CD4-positive, alpha-beta T cell treated with Interleukin-1 beta for 1 hour (primary cell): ENCODE results near the gene TRAF7.
A peak's percentile ranks its signal among the peaks of the same experiment; 100 is the strongest.

ENCODE experiments used
- DNase-seq, 2 donors: peaks; one replicate each; pipeline ENCODE4 v3.0.0-alpha.2; 2020 to 2022

Gene TRAF7

DNA sequence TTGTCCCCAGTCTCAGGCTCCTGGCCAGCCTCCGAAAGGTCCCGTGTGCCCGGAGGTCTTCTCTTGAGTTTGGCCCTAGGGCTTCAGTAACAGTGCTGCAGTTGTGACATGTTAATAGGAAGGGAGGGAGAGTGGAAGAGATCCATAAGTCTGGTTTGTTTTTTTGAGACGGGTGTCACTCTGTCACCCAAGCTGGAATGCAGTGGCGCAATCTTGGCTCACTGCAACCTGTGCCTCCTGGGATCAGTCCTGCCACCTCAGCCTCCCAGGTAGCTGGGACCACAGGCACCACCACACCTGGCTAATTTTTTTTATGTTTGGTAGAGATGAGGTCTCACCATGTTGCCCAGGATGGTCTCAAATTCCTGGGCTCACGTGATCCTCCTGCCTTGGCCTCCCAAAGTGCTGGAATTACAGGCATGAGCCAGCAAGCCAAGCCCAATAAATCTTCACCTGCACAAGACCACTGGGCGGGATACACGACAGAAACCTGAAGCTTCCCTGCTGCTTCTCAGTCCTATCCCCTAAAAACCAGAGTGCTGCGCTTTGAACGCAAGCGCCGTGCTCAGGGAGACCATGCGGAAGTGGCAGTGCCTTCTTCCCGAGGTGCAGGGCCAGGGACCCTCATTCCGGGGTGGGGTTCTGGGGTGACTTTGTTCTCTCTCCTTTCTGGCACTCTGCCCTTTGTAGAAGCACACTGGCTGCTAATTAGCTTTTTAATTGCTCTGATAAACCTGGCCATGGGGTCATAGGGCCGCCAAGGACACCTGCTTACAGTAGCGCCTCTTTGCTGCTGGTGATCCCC is 10.9 kb downstream of the TRAF7 start:
- DNase-seq, result no peak

DNA sequence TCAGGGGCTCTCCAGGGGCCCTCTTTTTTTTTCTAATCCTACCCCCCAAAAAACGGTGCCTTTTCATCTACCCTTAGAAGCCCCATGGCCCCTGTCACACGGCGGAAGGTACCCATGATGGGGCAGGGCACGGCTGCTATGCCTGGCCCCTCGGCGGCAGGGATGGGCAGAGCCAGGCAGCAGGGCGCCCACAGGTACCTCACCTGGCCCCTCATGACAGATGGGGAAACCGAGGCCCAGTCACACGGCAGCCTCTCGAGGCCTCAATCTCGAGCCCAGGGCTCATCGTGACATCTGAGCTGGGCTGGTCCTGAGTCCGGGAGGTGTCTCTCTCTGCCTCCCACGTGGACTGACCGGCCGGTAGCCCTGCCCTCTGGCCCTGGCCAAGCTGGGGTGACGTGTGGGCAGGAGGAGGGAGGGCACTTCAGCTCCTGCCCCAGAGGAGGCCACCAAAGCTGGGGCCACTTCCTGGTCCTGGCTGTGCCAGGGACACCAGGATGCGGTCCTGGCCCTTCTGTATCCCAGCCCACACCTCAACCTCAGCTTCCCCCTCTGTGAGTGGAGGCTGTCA is 11.6 kb downstream of the TRAF7 start:
- DNase-seq, result no peak

DNA sequence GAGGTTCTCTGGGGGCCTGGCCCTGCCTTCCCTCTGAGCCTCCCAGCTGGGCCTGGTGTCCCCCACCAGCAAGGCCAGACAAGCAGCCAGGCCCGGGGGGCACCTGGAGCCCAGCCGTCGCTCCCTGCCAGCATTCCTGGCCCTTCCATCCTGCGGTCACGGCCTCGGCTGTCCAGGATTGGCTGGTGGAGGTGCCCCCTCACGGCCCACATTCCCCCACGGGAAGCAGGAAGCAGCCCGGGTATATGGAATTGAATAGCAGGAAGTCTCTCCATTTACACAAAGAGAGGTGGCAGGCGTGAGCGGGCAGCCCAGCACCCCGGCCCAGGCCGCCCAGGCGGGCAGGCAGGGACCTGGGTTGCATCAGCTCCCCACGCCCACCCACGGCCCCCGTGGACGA is 14.5 kb downstream of the TRAF7 start:
- DNase-seq, result no peak

DNA sequence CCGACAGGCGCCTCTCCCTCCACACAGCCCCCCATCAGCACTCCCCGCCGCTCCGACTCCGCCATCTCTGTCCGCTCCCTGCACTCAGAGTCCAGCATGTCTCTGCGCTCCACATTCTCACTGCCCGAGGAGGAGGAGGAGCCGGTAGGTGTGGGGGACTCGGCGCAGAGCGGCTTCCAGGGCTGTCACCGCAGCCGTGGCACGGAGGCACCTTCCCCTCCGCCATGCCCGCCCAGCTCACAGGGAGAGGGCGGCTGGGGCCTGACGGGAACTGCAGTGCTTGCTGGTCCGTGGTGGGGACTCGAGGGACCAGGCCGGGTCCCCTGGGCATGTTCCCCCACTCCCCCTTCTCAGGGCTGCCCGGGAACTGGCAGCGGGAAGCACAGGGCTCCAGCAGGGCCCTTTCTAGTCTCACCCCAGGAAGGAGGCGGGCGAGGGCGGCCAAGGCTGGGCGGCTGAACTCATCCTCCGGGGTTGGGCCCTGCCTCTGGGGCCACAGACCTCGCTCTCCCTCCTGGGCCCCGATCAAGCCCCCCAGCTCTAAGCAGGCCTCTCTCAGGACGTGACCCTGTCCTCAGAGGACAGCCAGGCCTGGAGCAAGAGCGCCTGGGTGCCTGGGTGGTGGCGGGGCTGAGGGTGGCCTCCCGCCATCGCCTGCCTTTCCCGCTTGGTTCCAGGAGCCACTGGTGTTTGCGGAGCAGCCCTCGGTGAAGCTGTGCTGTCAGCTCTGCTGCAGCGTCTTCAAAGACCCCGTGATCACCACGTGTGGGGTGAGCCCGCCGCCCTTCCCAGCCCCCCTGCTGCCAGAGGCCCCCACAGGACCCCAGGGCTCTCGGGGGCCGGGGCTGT is 15.2 kb downstream of the TRAF7 start:
- DNase-seq, result no peak

DNA sequence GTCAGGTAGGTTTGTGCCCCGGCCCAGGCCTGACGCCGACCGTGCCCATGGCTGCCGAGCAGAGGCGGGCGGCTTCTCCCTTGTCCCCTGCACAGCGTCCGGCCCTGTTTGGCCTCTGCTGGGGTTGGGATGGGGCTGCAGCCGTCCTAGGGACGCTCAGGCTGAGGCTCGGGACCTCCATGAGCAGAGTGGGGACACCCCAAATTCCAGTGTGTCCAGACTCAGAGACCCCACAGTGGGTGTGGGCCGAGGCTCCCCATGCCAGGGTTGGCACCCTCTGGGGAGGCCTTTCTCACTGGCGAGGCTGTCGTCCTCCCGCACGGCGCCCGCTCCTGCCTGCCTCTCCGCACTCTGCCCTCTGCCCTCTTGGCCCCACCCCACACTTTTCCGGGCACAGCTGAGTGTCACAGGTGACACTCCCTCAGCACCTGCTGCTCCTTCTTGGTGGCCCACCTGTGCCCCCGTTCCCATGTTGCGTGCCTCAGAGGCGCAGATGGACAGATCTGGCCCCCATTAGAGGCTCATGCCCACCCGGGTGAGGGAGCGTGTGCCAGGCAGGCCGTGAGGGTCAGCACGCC is 16.1 kb downstream of the TRAF7 start:
- no peak for DNase-seq

DNA sequence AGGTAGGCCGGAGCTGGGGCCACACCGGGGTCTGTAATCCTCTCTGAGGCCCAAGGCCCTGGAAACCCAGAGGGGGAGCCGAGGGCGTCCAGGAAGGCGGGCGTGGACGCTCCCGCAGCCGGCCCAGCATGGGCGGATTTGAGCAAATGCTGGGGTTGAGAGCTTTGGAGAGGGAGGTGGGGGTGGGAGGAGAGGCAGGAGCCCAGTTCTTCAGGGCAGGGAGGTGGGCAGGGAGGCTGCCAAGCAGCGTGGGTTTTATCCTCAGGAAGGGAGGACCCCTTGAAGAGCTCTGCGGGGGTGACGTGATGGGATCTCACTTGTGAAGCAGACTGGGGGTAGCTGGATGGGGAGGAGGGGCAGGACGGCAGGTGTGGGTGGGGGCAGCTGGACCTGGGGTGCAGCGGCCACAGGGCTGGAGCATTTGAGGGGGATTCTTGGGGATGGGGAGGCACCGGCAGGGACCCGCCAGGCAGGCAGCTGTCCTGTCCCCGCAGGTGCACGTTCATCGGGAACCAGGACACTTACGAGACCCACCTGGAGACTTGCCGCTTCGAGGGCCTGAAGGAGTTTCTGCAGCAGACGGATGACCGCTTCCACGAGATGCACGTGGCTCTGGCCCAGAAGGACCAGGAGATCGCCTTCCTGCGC is 17.2 kb downstream of the TRAF7 start:
- no peak for DNase-seq

DNA sequence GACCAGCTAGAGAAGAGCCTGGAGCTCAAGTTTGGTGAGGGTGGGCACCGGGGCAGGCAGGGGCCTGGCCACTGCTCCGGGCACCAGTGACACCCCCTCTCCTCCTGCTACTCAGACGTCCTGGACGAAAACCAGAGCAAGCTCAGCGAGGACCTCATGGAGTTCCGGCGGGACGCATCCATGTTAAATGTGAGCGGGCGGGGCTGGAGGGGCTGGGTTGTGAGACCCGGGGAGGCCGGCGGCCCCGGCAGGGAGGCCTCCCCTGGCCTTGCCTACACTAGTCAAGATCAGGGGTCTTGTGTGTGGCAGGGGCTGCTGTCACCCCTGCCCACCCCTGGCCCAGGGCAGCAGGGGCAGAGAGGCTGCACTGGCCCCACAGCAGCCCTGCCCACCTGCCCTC is 17.8 kb downstream of the TRAF7 start:
- DNase-seq, result no peak

DNA sequence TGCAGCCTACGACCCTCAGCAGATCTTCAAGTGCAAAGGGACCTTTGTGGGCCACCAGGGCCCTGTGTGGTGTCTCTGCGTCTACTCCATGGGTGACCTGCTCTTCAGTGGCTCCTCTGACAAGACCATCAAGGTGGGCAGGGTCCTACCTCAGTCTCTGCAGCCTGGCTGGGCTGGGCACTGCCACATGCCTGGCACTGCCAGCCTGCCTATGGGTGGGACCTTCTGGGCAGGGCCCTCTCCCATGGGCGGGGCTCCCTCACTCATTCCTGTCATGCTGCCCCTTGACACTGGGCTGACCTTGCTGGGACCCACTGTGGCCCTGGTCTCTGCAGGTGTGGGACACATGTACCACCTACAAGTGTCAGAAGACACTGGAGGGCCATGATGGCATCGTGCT is 18.3 kb downstream of the TRAF7 start:
- DNase-seq, result no peak

DNA sequence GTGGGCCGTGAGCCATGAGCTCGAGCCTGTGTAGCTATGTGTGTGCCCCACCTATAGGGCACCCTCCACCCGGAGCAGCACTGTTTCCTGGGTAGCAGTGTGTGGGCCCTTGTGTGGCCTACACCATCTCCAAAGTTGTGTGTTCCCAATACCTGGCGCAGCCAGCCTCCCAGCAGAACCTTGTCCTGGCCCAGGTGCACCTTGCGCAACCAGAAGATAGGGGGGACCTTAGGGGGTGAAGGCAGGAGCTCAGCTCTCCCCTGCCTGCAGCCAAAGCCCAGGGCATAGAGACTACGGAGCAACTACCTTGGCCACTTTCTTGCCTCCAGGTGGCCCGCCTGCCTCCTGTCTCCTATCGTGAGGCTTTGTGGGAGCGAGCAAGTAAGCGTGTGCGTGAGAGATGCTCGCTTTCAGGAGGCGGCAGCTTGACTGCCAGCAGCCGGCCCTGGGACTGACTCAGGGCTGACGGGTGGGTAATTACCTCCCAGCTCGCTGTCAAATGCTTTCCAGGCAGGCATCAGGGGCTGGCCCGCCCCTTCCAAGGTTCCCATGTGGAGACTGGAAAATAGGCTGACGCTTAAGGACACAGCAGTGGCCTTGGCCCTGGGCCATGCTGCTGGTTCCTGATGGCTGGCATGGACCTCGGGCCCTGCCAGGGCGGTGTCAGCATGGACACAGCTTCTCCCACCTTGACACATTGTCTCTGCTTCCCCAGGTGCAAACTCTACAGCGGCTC is 19.0 kb downstream of the TRAF7 start:
- DNase-seq, result no peak

DNA sequence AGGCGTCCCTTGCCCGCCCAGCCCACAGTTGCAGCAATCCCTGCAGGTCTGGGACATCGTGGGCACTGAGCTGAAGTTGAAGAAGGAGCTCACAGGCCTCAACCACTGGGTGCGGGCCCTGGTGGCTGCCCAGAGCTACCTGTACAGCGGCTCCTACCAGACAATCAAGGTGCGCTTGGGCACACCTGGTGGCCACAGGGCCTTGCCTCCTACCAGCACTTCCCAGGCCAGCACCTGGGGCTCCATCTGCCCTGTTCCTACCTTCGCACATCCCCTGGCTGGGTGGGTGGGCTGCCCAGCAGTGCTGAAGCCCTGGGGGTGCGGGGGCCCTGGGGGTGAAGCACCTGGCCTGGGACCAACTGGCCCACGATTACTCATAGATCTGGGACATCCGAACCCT is 19.9 kb downstream of the TRAF7 start:
- no peak for DNase-seq

DNA sequence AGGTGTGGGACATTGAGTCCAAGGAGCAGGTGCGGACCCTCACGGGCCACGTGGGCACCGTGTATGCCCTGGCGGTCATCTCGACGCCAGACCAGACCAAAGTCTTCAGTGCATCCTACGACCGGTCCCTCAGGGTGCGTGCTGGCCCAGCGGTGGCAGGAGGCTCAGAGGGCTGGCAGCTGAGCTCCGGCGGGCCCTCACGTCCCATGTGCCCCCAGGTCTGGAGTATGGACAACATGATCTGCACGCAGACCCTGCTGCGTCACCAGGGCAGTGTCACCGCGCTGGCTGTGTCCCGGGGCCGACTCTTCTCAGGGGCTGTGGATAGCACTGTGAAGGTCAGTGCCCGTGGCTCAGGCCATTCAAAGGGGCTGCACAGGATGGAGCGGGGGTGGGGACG is 20.5 kb downstream of the TRAF7 start:
- no peak for DNase-seq

DNA sequence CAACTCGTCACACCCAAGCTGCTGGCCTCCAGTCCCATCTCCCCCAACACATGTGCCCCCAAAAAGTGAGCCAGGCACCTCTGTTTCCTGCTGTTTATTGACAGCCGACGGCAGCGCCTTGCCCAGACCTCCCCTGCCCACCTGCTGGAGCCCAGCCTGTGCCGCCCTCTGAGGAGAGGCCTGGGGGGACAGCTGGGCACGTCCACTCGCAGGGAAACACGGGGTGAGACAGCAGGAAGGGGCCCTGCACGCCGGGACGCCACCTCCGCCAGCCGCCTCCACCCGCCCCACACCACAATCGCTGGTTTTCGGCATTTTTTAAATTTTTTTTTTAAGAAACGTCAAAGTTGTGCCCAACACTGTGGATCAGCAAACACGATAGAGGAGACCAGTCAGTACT is 21.5 kb downstream of the TRAF7 start:
- DNase-seq, result no peak

DNA sequence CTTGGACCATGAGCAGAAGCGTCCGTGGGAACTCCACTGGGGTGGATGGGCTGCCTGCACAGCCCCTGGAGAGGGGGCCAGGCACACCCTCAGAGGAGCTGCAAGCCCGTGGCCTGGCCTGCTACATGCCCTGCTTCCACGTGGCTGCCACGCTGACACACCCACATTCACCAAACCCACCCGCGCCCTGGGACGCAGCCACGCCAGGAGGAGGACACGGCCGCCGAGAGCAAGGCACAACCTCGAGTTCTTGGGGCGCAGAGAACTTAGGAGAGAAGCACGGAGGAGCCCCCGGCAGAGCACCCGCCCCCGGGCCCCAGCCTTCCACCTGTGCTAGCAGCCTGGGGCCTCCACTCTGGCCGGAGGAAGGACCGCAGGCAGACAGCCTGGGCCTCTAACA is 22.0 kb downstream of the TRAF7 start:
- no peak for DNase-seq

DNA sequence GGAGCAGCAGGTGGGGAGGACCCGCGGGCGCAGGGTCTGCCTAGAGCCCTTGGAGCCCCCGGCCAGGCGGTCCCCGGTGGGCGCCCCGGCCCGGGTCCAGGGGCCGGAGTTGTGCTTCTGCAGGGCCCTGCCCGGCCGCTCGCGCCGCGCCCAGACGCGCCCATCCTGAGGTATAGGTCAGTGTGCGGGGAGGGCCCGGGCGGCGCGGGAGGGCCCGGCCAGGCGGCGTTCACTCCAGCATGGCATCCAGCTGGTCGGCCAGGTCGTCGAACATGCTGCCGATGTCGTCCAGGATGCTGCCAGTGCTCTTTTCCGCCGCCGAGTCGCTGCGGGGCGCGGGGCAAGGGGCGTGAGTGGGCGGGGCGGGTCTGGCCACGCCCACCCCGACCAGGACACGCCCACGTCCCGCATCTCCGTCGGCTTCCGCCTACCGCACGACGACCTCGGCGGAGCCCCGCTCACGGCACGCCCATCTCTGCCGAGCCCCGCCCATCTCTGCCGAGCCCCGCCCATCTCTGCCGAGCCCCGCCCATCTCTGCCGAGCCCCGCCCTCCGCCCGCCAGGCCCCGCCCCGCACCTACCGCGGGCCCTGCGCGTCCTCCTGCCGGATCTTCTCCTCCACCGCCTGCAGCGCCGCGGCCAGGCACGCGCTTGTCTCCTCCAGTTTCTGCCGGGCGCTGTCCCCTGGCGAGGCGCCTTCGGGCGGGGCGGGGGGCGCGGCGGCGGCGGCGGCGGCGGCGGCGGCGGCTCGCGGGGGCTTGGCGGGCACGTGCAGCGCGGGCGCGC is 22.9 kb downstream of the TRAF7 start:
- peak; percentile 34 to 47 for DNase-seq

DNA sequence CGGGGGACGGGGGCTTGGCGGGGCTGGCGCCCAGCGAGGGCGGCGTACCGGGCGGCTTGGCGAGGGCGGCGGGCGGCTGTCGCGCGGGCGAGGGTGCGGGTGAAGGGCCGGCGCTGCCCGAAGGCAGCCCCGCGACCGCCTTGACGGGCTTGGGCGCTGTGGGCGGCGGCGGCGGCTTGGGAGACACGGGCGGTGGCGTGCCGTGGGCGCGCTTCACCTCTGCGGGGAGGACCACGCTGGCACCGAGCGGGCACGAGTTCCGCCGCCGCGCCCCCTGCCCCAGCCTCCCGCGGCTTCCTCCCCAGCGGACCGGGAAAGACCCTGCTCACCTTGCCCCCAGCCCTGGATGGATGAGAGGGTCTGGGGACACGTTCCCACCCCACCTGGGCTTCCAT is 23.5 kb downstream of the TRAF7 start:
- DNase-seq, result no peak

DNA sequence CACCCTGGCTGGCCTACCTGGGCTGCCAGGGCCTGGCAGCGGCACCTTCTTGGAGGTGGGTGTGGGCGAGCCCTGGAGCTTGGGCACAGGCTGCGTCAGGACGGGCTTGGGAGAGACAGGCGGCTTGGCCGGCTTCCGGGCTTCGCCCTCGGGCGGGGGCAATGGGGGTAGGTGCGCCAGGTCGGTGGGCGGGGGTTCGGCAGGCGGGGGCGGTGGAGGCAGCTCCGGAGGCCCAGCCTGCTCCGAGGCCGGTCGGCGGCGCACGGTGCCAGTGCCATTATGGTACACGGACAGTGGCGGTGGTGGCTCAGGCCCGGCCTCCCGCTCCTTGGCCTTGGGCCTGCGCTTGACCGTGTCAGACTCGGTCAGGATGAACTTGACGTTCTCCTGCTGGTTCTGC is 24.0 kb downstream of the TRAF7 start:
- DNase-seq, result no peak

DNA sequence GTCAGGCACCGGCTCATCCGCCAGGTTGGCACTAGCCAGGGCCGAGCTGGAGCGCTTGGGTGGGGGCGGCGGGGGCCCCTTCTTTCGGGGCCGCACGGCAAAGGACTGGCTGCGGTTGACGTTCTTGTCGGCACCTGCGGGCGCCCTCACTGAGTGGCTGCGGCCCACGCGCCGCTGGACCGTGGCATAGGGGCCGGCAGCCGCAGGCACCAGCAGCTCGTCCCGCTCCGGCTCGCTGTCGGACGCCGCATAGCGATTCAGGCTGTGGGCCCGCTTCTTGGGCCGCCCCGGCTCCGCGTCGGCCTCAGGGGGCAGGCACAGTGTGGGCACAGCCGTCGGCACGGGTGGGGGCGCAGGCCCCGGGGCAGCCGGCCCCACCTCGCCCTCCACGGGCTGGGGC is 24.9 kb downstream of the TRAF7 start:
- no peak for DNase-seq

DNA sequence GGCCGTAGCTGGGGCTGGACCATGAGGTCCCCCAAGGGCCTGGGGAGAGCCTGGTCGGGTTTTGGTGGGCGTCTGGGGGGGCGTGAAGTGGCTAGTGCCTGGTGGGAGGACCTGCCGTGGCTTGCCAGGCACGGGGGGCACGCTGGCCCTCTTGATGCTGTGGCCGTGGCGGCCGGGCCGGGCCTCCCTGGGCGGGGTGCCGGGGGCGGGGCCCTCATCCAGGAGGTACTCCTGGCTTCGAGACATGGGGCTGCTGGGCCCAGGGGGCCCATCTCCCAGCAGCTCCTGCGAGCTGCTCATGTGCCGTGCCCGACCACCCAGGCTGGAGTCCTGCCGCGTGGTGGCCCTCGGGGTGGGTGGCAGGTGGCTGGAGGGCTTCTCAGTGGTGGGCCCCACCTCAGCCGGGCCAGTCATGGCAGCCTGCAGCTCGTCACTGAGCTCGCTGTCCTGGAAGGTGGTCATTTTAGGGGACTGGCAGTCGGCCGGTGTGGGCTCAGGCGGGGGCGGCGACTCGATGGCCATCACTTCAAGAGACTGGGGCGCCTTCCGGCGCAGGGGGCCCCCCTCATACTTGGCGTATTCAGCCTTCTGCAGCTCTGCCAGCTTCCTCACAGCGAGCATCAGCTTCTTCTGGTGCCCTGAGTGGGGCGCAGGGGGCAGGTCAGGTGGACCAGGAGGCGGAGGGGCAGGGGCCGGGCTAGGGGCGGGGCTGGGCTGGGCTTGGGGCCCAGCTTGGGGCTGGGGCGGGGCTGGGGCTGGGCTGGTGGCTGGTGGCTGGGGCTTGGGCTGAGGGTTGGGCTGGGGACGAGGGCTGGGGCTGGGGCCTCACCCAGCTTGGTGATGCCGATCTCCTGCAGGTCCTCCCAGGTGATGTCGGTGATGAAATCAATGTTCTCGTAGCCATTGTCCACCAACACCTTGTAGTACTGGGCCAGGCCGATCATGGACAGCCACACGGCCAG is 25.7 kb downstream of the TRAF7 start:
- DNase-seq, result no peak

DNA sequence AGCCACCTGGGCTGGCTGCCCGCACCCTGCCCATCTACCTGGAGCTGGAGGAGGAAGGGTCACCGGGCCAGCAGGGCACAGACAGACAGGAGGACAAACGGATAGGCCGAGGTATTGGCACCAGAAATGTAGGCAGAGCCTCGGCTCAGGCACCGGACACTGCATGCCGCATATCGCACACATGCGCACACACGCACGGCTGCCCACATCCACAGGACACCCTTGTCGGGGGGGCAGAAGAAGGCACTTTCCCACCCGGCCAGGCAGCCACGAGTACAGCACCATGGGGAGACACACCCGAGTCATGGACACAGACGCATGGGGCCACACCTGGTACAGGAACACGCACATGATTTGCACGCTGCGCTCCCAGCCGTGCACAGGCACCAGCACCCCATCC is 26.4 kb downstream of the TRAF7 start:
- DNase-seq, result no peak

DNA sequence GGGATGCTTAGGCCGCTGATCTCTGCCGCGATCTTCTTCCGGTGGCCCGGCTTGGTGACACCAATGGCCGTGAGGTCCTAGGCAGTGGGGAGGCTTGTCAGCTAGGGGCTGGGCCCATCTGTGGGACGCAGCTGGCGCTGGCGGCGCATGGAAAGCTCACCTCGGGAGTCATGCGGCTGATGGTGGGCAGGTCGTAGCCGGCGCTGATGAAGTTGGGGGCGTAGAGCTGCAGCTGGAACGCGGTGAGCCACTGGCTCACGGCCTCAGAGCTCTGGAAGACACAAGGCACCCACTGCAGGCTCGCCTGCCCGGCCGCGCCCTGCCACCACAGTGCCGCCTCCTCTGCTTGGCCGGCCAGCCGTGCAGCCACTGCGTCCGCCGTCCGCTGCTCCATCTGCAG is 28.1 kb downstream of the TRAF7 start:
- no peak for DNase-seq
